ENCODE data around the gene SCN1B. TPM values are rescaled to one million over a fixed set of nuclear protein-coding genes. Genes with fewer than 3 reads are reported as not detected.
"Not testable (repeated sequence)": the region's sequence is repeated elsewhere in the genome, so short reads cannot be mapped to it uniquely, and the experiment has no call there.

Gene SCN1B
- total and polyA plus RNA-seq, 7 donors, result 55.6 to 345 (median 248) TPM

DNA sequence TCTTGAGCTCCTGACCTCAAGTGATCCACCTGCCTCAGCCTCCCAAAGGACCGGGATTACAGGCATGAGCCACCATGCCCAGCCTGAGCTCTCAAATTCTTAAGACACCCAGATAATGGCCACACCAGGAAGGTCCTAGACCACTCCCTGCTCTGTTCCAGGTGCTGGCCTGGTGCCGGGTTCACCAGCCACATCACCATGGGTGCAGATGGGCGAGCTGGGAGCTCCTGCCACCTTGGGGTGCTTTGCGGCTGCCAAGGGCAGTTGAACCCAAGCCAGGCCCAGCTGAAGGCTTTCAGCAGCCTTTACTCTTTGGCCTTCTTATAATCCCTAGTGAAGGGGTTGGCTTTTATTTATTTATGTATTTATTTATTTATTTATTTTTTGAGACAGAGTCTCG lies 16.2 kb downstream of the SCN1B start:
- intact Hi-C loops (cut with DNase I), result loop anchor here in 1 of 2 donors (5.0 kb wide), 2 partner anchors 46 to 91 kb away; partner anchors contain the start of genes FXYD1 and LGI4
- TF ChIP-seq, protein P1, sequence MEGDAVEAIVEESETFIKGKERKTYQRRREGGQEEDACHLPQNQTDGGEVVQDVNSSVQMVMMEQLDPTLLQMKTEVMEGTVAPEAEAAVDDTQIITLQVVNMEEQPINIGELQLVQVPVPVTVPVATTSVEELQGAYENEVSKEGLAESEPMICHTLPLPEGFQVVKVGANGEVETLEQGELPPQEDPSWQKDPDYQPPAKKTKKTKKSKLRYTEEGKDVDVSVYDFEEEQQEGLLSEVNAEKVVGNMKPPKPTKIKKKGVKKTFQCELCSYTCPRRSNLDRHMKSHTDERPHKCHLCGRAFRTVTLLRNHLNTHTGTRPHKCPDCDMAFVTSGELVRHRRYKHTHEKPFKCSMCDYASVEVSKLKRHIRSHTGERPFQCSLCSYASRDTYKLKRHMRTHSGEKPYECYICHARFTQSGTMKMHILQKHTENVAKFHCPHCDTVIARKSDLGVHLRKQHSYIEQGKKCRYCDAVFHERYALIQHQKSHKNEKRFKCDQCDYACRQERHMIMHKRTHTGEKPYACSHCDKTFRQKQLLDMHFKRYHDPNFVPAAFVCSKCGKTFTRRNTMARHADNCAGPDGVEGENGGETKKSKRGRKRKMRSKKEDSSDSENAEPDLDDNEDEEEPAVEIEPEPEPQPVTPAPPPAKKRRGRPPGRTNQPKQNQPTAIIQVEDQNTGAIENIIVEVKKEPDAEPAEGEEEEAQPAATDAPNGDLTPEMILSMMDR (IDR thresholded peaks at IDR 0.05), result no peak
- H3K9me3 ChIP-seq, result no peaks in the 10 kb centered on the region
- no peak overlapping the region for H3K4me3 ChIP-seq
- WGBS, 3 donors, result 77 to 92% (median 78%) methylated on average over 5 of the region's 5 CpGs
- H3K4me1 ChIP-seq, result peaks cover 47% of the 10 kb centered on the region
- DNase-seq (no peak), ATAC-seq (no peak)
- no peaks in the 10 kb centered on the region for H3K27me3 ChIP-seq (ENCODE audit: insufficient read depth in 3 of 3, low read length in 2 of 3)
- H3K27ac ChIP-seq, result peak overlapping the region; percentile 88
- no peaks in the 10 kb centered on the region for H3K36me3 ChIP-seq (ENCODE audit: insufficient read depth in 1 of 2, low read depth in 1 of 2)

DNA sequence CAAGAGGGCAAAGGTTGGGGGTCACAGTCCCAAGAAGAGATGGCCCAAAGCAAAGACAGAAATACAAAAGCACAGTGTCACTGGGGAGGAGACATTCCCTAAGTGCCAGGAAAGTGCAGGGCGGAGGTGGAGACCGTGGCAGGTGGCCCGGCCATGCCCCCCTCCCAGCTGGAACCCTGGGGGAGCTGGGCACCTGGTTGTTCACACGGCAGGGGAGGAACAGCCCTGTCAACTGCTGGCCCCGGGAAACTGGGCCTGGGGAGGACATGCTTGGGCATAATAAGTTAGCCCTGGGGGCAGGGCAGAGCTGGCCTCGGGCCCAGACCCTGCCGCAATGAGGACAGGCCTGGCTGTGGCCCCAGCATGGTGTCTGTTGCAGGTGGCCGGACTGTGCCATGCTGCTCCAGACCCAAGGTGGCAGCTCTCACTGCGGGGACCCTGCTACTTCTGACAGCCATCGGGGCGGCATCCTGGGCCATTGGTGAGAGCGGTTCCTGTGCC lies 18.7 kb downstream of the SCN1B start:
- Histone ChIP-seq H3K4me1 (peaks cover 39% of the 10 kb centered on the region), H3K27me3 (ENCODE audit: insufficient read depth in 3 of 3, low read length in 2 of 3) (no peaks in the 10 kb centered on the region), H3K27ac (peak overlapping the region; percentile 88), H3K4me3 (peak overlapping the region; percentile 42), H3K9me3 (no peaks in the 10 kb centered on the region), H3K36me3 (ENCODE audit: insufficient read depth in 1 of 2, low read depth in 1 of 2) (no peaks in the 10 kb centered on the region)
- DNase-seq (peak; percentile 74 to 93), ATAC-seq (peak; percentile 81 to 94 (median 84))
- TF ChIP-seq, protein P1 (IDR thresholded peaks at IDR 0.05), result no peak
- intact Hi-C loops (cut with DNase I), result loop anchor here in 1 of 2 donors (5.0 kb wide), 2 partner anchors 43 to 88 kb away; partner anchors contain the start of genes FXYD1 and LGI4
- 19 to 41% (median 24%) methylated on average over 12 of the region's 12 CpGs for WGBS, 3 donors

DNA sequence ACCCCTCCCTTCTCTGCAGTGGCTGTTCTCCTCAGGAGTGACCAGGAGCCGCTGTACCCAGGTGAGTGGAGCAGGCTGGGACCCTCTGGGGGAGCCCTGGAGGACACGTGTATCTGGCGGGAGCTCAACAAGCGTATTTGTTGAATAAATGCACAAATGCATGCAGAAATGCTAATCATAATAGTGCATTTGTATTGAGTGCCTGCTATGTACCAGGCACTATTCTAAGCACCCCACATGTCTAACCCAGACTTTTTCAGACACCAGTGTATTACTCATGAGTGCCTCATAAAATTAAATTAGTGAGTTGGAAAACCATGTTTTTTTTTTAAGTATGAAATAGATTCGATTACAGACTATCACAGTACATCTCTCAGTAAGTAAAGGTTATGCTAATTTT lies 19.2 kb downstream of the SCN1B start:
- peak overlapping the region; percentile 88 for H3K27ac ChIP-seq
- TF ChIP-seq, protein P1 (IDR thresholded peaks at IDR 0.05), result no peak
- no peak for DNase-seq
- WGBS, 3 donors, result 54 to 58% (median 57%) methylated on average over 5 of the region's 5 CpGs
- H3K27me3 ChIP-seq (ENCODE audit: insufficient read depth in 3 of 3, low read length in 2 of 3), result no peaks in the 10 kb centered on the region
- H3K9me3 ChIP-seq, result no peaks in the 10 kb centered on the region
- peak overlapping the region; percentile 42 for H3K4me3 ChIP-seq
- no peaks in the 10 kb centered on the region for H3K36me3 ChIP-seq (ENCODE audit: insufficient read depth in 1 of 2, low read depth in 1 of 2)
- intact Hi-C loops (cut with DNase I), result loop anchor here in 1 of 2 donors (5.0 kb wide), 2 partner anchors 43 to 88 kb away; partner anchors contain the start of genes FXYD1 and LGI4
- peaks cover 35% of the 10 kb centered on the region for H3K4me1 ChIP-seq
- peak in 1 of 4 donors; percentile 7 for ATAC-seq

DNA sequence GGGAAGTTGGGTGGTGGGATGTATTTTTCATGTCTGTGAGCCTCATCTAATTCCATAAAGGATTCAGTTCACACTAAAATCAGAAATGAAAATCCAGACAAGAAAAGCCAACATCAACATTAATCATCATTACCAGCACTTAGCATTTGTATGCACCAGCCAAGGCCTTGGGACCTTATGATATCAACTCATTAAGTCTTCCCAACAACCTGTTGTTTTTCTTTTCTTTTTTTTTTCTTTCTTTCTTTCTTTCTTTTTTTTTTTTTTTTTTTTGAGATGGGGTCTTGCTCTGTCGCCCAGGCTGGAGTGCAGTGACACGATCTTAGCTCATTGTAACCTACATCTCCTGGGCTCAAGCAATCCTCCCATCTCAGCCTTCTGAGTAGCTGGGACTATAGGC lies 20.4 kb downstream of the SCN1B start:
- Histone ChIP-seq H3K4me1 (peaks cover 32% of the 10 kb centered on the region), H3K27ac (peak overlapping the region; percentile 43)
- DNase-seq; ATAC-seq; H3K9me3 ChIP-seq; H3K27me3 ChIP-seq (ENCODE audit: insufficient read depth in 3 of 3, low read length in 2 of 3); H3K4me3 ChIP-seq; intact Hi-C loops (cut with DNase I); H3K36me3 ChIP-seq (ENCODE audit: insufficient read depth in 1 of 2, low read depth in 1 of 2): not testable (repeated sequence)
- 97 to 100% (median 100%) methylated on average over 2 of the region's 2 CpGs for WGBS, 3 donors

DNA sequence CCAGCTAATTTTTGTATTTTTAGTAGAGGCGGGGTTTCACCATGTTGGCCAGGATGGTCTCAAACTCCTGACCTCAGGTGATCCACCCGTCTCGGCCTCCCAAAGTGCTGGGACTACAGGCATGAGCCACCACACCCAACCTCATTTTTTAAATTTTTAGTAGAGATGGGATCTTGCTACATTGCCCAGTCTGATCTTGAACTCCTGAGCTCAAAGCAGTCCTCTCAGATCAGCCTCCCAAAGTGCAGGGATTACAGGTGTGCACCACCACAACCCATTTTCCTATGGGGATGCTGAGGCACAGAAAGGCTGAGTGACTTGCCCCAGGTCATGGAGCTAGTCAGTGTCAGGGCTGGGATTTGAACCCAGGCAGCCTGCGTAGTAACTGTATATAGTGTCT lies 21.0 kb downstream of the SCN1B start:
- H3K4me3 ChIP-seq; ATAC-seq; H3K36me3 ChIP-seq (ENCODE audit: insufficient read depth in 1 of 2, low read depth in 1 of 2); intact Hi-C loops (cut with DNase I); H3K9me3 ChIP-seq; H3K27me3 ChIP-seq (ENCODE audit: insufficient read depth in 3 of 3, low read length in 2 of 3); DNase-seq; H3K27ac ChIP-seq: not testable (repeated sequence)
- WGBS, 3 donors, result 88 to 97% (median 89%) methylated on average over 4 of the region's 4 CpGs
- H3K4me1 ChIP-seq, result peaks cover 35% of the 10 kb centered on the region

Data from psoas muscle (tissue), 8 donors.